Measurements from ENCODE around the gene TENM4. TPM values are rescaled to one million over a fixed set of nuclear protein-coding genes. Genes with fewer than 3 reads are reported as not detected.

The TENM4 gene
- polyA plus RNA-seq, 1 experiment: 0.39 TPM

GRCh38 chr11:79381036-79381435, 59.8 kb downstream of the TENM4 start:
- CTCF ChIA-PET: no interaction called here

GRCh38 chr11:79377406-79377805, 63.4 kb downstream of the TENM4 start:
- CTCF ChIA-PET: interaction anchor here (0.6 to 1.3 kb wide), 2 partner anchors 8 to 22 kb away, joined by 3 to 4 read pairs; no protein-coding TSS in a partner anchor

More at GRCh38 chr11:79381036-79381435, 59.8 kb downstream of the TENM4 start:
- no peak for DNase-seq (ENCODE audit: low read depth)
- POLR2A ChIA-PET: no interaction called here
- Histone ChIP-seq H3K36me3 (ENCODE audit: control insufficient read depth, insufficient read depth, low read length) (no peaks in the 10 kb centered on the region), H3K27me3 (ENCODE audit: control insufficient read depth, insufficient read depth, low read length) (no peaks in the 10 kb centered on the region), H3K4me3 (ENCODE audit: low read depth, low read length) (no peak overlapping the region)
- TF ChIP-seq CTCF (IDR thresholded peaks at IDR 0.05; ENCODE audit: insufficient read depth, low read depth, low read length): no peak

GRCh38 chr11:79375818-79376550, 64.8 kb downstream of the TENM4 start:
- no peak for DNase-seq (ENCODE audit: low read depth)

More at GRCh38 chr11:79377406-79377805, 63.4 kb downstream of the TENM4 start:
- no peak for TF ChIP-seq CTCF (IDR thresholded peaks at IDR 0.05; ENCODE audit: insufficient read depth, low read depth, low read length)
- Histone ChIP-seq H3K36me3 (ENCODE audit: control insufficient read depth, insufficient read depth, low read length) (no peaks in the 10 kb centered on the region), H3K27me3 (ENCODE audit: control insufficient read depth, insufficient read depth, low read length) (no peaks in the 10 kb centered on the region), H3K4me3 (ENCODE audit: low read depth, low read length) (no peak overlapping the region)
- DNase-seq (ENCODE audit: low read depth): no peak
- POLR2A ChIA-PET: no interaction called here

GRCh38 chr11:79374727-79375126, 66.1 kb downstream of the TENM4 start:
- no peak for TF ChIP-seq CTCF (IDR thresholded peaks at IDR 0.05; ENCODE audit: insufficient read depth, low read depth, low read length)
- ChIA-PET POLR2A (no interaction called here), CTCF (interaction anchor here (1.0 kb wide), 1 partner anchor 729 kb away, joined by 3 read pairs; no protein-coding TSS in a partner anchor)
- no peak for DNase-seq (ENCODE audit: low read depth)
- H3K36me3 ChIP-seq (ENCODE audit: control insufficient read depth, insufficient read depth, low read length): no peaks in the 10 kb centered on the region
- no peaks in the 10 kb centered on the region for H3K27me3 ChIP-seq (ENCODE audit: control insufficient read depth, insufficient read depth, low read length)
- H3K4me3 ChIP-seq (ENCODE audit: low read depth, low read length): no peak overlapping the region

More at GRCh38 chr11:79375818-79376550, 64.8 kb downstream of the TENM4 start:
- Histone ChIP-seq H3K27me3 (ENCODE audit: control insufficient read depth, insufficient read depth, low read length) (no peaks in the 10 kb centered on the region), H3K4me3 (ENCODE audit: low read depth, low read length) (no peak overlapping the region), H3K36me3 (ENCODE audit: control insufficient read depth, insufficient read depth, low read length) (no peaks in the 10 kb centered on the region)
- ChIA-PET CTCF (interaction anchor here (1.0 kb wide), 1 partner anchor 731 kb away, joined by 3 read pairs; no protein-coding TSS in a partner anchor), POLR2A (interaction anchor here (0.6 kb wide), 1 partner anchor 383 kb away, joined by 3 read pairs; no protein-coding TSS in a partner anchor)
- TF ChIP-seq CTCF (IDR thresholded peaks at IDR 0.05; ENCODE audit: insufficient read depth, low read depth, low read length): no peak

- POLR2A ChIA-PET: no interaction called here
- Histone ChIP-seq H3K27me3 (ENCODE audit: control insufficient read depth, insufficient read depth, low read length) (no peaks in the 10 kb centered on the region), H3K36me3 (ENCODE audit: control insufficient read depth, insufficient read depth, low read length) (no peaks in the 10 kb centered on the region), H3K4me3 (ENCODE audit: low read depth, low read length) (no peak overlapping the region)
- DNase-seq (ENCODE audit: low read depth): no peak
- CTCF ChIA-PET: interaction anchor here (0.5 to 1.1 kb wide), 2 partner anchors 101 to 626 kb away, joined by 3 read pairs; no protein-coding TSS in a partner anchor
- TF ChIP-seq CTCF (IDR thresholded peaks at IDR 0.05; ENCODE audit: insufficient read depth, low read depth, low read length): no peak
Observed at GRCh38 chr11:79371724-79372123, 69.1 kb downstream of the TENM4 start.

All from BJ (cell line).